Measurements from ENCODE around the gene ENO2. TPM values are rescaled to one million over a fixed set of nuclear protein-coding genes. Genes with fewer than 3 reads are reported as not detected.

ENO2 gene
- polyA plus RNA-seq, 5 donors, result 9.0 to 17.8 (median 14.9) TPM

DNA sequence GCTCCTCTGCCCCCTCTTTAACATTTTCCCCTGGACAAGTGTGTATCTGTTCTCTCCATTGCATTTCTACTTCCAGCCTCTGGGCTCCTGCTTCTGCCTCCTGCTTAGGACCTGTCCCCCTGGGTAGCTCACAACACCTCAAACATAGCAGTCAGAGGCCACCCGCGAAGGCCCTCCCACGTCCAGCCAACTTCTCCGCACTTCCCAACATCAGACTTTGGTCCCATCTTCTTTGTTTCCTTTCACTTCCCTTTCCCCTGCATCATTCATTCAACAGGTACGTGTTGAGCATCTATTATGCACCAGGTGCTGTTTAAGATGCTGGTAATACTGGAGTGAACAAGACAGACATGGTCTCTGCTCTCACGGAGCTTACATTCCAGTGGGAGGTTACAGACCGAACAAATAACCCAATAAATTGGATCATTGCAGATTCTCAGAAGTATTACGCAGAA lies 32.6 kb downstream of the ENO2 start:
- DNase-seq, result no peak

DNA sequence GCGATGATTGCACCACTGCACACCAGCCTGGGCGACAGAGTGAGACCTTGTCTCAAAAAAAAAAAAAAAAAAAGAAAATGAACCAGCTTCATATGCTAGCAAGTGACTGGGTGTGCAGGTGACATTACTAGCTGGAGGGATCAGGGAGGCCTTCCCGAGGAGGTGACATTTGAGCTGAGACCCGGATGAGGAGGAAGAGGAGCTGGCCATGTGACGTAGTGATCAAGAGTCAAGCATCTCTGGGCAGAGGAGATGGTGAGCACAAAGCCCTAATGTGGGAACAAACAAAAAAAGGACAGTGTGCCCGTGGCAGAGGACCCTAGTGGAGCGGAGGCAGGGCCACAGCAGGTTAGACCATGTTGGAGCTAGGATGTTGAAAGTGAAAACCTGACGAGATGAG lies 33.2 kb downstream of the ENO2 start:
- DNase-seq, result no peak

DNA sequence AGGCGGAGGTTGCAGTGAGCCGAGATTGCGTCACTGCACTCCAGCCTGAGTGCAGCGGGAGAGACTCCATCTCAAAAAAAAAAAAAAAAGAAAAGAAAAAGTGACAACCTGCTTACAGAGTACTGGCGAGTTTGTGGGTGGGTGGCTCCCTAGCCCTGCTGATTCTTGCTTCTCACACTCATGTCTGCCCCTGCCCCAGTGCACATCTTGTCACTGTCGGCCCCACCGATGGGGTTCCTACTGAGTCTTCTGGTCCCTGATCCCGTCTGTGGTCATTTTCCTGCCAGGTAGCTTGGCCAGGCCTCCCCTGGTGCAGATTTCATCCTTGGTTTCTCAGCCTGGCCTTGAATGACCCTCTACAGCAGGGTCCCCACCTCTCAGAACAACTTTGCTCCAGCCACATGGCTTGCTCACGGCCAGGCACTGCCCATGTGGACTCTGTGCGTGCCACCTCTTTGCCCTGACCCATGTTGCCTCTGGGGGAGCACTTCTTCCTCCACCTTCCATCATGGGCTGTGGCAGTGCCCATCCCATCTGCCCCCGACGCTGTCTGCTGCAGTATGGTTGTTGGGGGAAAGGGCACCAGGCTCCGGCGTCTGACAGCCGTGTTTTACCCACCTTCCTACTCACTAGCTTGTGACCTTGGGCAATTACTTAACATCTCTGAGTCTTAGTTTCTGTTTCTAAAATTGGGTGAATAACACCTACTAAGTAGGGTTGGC lies 34.7 kb downstream of the ENO2 start:
- no peak for DNase-seq

DNA sequence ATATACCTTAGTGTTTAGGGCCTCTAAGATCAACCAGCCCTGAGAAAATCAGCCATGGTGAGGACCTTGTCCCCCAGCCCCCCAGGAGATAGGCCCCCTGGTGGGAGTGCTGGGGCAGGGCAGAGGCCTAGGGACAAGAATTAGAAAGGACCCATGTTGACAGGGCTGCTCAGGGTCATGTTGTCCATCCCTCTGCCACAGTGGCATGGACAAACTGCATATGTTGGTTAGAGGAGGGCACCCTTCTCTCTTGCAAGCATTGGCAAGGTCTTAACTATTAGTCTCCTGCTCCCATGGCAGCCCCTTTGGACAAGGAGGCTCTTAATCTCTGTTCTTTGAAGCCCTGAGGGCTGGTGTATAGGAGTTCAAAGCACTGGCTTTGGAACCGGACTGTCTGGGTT lies 36.0 kb downstream of the ENO2 start:
- DNase-seq, result no peak

DNA sequence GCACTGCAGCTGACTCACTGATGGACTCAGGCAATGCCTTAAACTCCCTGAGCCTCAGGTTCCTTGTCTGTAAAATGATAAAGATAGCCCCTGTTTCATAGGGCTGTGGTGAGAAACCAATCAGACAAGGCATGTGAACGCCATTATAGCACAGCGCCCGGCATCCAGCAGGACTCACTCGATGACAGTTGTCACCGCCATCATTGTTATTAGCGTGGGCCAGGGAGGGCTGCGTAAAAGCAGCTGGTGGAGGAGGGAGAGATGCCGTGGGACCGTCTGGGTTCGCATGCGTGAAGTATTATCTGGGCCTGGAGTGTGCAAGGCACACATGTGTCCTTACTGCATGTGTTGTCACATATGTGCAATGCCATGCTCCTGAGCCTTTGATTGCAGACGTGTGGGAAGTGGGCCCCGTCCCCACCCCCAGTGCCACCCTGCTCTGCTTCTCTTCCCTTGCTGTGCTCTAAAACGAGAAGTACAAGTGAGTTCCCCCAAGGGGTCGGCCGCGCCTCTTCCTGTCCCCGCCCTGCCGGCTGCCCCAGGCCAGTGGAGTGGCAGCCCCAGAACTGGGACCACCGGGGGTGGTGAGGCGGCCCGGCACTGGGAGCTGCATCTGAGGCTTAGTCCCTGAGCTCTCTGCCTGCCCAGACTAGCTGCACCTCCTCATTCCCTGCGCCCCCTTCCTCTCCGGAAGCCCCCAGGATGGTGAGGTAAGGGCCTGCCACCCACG lies 36.6 kb downstream of the ENO2 start, which contains the start of gene PTPN6:
Gene PTPN6 (plus strand): TSS at position 546 of the 730 bp plus-strand sequence. CDS start 157 bp downstream, at position 703.
- DNase-seq, result no peak

DNA sequence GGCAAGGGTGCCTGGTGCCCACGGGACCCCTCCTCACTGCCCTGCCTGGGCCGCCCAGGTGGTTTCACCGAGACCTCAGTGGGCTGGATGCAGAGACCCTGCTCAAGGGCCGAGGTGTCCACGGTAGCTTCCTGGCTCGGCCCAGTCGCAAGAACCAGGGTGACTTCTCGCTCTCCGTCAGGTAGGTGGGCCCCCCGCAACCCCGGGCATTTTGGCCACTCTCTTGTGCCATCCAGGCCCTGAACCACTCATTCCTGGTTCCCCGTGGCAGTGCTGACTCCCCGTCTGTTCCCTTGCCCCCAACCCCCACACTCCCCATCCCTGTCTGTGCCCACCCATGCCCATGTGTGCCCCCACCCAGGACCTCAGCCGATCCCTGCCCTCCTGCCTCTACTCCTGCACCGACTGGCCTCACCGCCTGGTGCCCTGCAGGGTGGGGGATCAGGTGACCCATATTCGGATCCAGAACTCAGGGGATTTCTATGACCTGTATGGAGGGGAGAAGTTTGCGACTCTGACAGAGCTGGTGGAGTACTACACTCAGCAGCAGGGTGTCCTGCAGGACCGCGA lies 37.3 kb downstream of the ENO2 start:
- DNase-seq, result no peak

DNA sequence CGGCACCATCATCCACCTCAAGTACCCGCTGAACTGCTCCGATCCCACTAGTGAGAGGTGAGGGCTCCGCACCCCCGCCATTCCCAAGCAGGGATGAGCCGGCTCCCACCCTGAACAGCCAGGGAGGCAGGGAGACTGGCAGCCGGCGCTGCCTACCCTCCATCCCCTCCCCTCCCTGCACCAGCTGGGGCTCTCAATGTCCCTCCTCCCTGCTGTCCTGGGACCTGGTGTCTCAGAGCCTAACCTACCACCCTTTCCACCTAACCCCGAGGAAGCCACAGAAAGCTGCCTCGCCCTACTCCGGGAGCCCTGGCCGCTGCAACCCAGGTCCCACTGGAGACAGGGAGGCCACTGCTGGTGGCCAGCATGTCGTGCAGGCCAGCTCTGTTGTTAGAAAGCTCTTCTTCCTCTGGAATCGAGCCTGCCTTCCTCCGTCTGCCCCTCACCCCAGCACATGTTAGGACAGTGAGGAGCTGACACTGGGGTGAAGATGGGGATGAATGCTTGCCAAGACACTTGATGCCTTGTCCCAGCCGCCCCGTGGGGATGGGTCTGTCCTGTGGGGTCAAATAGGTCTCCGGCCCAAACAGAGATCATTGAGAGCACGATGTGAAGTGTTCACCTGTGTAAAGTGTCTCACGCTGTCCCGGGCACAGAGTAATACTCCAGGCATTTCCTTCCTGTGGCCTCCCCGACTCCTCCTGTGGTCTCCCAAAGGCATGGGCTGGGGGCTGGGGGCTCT lies 37.9 kb downstream of the ENO2 start:
- DNase-seq, result no peak

DNA sequence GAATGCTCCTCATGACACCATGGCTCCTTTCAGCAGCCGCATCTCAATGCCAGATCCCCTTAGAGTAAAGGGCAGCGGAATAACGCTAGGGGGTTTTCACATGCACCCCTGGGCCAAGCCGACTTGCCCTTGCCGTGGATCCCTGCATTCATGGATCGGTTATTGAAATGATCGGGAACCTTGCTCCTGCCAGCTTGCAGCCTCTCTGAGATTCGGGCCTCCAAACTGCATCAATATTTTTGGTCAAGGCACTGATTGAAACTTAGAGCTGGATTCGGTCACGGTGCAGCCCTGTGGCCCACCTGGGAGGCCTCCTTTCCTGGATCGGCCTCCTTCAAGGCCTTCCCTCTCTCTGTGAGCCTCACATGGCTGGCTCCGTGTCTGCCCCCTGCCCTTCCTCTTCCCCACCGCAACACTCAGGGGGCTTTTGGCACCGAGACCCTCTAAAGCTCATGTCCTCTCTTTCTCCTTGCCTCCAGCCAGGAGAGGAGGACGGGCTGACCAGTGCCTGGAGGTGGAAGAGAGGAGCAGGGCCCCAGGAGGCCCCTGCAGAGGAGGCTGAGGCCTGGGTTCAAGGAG lies 38.6 kb downstream of the ENO2 start:
- no peak for DNase-seq

DNA sequence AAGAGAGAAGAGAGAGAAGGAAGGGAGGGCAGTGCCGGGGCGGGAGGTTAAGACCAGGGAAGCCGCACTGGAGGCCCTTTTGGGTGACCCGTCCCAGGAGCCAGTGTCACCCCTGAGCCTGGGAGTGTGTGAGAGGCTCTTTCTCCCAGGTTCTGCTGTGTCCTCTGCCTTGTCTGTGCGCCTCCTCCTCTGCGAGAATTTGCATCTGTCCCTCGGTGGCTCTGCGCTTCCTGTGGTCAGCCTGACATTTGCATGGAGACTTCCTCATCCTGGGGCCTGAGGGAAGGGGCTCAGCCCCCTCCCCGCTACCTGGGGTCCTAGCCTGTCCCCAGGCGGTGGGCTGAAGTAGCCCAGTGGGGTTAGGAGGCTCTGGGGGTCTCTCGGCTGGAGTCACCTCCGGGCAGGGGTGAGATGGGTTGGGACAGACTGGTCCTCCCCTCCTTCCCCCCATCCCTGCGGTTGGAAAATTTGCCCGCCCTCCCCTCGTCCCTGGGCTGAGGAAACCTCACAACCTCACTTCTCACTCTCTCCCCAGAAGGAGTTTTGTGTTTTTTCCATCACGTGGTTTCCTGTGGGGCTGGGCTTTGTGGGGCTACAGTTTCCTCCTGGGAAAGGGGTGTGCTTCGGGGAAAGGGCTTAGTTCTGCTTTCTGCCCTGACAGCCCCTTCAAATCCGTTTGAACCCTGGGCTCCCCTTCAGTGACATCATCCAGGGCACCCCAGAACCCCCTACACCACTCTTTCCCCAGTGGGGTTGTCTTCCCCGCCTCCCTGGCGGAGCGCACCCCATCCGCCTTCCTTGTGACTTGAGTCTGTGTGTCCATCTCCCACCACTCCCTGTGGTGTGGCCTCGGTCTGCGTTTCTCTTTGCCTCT lies 39.3 kb downstream of the ENO2 start:
- no peak for DNase-seq

DNA sequence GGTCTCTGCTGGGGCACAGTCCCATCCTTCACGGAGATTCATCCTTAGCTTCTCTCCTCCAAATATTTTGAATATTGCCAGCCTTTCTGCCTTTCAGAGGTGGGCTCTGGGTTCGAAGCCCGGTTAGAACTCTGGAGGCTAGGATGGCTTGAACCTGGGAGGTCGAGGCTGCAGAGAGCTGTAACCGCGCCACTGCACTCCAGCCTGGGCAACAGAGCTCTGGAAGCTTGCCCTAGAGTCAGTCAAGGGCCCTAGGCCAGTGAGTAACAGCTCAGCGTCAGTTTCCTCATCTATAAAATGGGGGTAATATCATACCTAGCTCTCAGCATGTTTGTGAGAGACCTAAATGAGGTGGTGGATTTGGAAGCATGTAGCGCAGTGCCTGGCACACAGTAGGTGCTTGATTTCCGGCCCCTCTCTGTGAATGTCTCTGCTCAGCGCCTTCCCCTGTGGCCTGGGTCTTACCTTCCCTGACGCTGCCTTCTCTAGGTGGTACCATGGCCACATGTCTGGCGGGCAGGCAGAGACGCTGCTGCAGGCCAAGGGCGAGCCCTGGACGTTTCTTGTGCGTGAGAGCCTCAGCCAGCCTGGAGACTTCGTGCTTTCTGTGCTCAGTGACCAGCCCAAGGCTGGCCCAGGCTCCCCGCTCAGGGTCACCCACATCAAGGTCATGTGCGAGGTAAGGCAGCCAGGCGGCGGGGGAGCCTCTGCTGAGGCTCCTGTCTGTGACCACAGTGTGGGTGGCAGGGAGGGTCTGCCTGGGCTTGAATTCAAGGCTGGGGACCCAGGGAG lies 40.1 kb downstream of the ENO2 start:
- no peak for DNase-seq

DNA sequence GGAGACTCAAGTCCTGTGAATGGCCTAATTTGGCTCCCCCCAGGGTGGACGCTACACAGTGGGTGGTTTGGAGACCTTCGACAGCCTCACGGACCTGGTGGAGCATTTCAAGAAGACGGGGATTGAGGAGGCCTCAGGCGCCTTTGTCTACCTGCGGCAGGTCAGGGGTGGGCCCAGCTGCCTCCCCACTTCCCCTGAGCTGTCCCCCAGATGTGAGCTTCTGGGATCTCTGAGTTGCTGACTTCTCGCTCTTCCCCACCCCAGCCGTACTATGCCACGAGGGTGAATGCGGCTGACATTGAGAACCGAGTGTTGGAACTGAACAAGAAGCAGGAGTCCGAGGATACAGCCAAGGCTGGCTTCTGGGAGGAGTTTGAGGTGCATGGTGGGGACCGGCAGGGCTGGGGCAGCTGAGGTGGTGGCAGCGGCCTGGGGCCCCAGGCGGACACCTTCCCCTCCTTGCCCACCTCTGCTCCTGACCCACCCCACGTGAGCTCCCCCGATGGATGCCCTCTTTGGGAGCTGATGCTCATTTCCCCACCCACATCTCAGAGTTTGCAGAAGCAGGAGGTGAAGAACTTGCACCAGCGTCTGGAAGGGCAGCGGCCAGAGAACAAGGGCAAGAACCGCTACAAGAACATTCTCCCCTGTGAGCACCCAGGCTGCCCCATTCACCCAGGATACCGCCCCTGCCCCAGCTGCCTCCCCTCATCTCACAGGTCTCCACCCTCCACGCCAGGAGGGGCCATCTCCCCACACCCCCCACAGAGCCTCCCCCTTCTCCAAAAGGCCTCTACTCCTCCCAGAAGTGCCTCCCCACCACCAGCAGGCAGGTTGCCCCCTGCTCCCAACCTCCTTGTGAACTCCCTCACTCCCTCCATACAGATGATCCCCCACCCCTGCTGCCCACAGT lies 41.0 kb downstream of the ENO2 start:
- no peak for DNase-seq

DNA sequence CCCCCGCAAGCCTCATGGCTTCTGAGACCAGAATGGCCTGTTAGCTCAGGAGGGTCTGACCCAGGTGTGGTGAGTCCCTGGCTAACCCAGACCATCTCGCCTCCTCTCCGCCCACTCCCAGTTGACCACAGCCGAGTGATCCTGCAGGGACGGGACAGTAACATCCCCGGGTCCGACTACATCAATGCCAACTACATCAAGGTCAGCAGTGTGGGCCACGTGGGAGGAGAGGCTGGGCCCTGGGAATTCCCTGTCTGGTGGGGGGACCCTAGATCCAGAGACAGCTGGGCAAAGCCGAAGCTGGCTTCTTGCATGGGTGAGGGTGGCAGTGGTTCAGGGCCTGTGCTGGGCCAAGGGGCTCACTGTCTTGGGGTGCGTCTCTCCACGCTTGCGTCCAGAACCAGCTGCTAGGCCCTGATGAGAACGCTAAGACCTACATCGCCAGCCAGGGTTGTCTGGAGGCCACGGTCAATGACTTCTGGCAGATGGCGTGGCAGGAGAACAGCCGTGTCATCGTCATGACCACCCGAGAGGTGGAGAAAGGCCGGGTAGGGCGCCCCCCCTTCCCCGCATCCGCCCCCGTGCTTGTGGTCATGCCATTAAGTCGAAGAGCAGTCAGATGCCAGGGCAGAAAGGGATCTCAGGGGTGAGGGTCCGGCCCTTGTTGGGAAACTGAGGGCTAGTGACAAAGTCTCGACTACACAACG lies 41.8 kb downstream of the ENO2 start:
- no peak for DNase-seq

DNA sequence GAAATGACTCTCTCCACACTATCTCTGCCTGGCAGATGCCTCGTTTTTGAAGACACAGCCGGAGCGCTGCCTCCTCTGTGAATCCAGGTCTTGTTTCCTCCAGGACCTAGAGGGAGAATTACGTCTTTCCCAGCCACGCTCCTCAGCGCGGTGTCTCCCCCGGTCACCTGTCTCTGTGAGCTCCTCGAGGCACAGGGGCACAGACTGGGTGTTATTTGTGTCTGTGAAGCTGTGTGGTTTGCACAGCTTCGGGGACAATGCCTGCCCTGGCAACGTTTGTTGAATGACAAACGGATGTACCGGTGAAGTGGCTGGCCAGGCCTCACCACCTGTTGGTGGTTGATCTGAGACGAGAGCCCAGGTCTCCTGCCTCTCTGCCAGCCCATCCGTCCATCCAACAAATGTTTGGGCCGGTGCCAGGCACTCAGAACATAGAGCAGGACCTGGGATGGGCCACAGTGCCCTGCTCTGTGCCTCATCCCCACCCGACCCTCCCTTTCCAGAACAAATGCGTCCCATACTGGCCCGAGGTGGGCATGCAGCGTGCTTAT lies 42.8 kb downstream of the ENO2 start:
- DNase-seq, result no peak

DNA sequence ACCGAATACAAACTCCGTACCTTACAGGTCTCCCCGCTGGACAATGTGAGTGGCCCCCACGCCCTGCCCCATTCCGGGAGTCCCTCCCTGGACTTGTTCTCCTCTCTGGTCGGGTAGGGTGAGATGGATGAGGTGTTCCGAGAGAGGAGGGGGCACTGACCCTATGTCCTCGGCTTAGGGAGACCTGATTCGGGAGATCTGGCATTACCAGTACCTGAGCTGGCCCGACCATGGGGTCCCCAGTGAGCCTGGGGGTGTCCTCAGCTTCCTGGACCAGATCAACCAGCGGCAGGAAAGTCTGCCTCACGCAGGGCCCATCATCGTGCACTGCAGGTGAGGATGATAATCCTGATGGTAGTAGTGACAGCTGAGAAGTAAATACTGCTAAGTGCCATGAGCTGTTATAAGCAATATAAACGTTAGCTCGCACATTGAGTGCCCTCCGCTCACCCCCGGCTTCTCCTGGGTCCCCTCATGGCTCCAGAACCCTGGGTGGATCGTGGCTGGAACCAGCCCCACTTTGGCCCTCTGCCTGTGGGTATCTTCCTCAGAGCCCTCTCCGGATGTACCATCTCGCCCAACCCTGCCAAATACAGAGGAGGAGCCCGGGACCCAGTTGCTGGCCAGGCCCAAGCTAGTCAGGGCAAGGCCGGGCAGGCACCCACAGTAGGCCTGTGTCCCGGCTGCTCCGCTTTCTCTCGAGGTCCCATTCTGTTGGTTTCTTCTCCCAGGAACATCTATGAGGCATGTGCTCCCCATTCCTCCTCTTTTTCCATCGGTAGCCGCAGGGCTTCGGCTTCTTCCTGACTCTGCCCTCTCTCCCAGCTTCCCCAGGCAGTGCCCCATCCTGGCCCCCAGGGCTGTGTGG lies 43.6 kb downstream of the ENO2 start:
- no peak for DNase-seq

DNA sequence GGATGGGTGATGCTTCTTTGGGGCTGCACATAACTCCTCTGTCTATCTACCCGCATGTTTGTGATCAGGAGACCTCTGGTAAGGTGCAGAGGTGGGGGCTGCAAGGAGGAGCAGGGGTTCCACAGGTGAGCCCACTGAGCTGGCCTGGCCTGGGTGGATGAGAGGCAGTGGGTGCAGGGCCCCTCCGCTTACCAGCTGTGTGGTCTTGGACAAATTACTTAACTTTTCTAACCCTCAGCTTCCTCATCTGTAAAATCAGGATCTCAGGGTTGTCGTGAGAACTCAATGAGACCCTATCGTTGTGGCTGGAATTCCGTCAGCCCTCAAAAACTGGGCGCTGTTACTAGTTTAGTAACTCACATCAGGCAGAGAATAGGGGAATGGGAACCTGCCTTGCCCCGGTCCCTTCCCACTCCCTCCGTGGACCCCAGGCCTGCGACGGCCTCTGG lies 44.3 kb downstream of the ENO2 start:
- DNase-seq, result no peak

DNA sequence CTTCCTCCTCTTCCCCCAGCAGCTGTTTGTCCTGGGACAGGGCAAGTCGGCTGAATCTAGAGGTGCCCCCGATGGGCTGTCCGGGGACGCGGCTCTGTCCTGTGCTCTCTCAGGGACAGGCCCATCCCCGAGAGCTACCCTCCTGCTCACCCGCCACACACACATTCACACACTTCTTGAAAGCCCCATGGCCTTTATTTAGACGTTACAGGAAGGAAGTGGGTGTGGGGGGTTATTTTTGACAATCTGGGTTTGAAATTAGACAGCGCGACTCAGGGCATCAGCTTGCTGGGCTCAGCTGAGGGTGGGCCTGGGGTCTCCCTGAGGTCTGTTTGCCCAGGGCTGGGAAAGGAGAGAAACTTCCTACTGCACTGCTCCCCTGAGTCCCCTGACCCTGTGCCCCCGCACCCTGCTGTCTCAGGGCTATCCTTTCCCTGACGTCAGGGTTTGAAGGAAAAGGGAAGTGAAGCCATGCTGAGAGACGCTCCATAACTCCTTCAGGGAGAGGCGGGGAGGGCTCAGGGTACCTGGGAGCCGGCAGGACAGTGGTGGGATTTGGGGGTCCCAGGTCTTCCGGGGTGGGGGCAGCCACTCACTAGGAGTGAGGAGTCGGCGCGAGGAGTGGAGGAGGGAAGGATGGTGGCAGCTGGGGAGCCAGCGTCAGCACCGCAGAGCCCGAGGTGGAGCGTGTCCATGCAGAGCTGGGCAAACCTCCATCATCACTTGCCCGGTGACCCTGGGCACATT lies 44.9 kb downstream of the ENO2 start:
- DNase-seq, result no peak
